HG03066 (cell line): ENCODE measurements around the gene TIMM10B.

ENCODE experiments used
- ATAC-seq: cut with Tn5 transposase; IDR thresholded peaks from one replicate; pipeline ENCODE4 v1.9.1; 2021; ENCODE audit warnings: low read depth; ENCODE audit not compliant: unreplicated experiment

TIMM10B gene, protein sequence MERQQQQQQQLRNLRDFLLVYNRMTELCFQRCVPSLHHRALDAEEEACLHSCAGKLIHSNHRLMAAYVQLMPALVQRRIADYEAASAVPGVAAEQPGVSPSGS

DNA sequence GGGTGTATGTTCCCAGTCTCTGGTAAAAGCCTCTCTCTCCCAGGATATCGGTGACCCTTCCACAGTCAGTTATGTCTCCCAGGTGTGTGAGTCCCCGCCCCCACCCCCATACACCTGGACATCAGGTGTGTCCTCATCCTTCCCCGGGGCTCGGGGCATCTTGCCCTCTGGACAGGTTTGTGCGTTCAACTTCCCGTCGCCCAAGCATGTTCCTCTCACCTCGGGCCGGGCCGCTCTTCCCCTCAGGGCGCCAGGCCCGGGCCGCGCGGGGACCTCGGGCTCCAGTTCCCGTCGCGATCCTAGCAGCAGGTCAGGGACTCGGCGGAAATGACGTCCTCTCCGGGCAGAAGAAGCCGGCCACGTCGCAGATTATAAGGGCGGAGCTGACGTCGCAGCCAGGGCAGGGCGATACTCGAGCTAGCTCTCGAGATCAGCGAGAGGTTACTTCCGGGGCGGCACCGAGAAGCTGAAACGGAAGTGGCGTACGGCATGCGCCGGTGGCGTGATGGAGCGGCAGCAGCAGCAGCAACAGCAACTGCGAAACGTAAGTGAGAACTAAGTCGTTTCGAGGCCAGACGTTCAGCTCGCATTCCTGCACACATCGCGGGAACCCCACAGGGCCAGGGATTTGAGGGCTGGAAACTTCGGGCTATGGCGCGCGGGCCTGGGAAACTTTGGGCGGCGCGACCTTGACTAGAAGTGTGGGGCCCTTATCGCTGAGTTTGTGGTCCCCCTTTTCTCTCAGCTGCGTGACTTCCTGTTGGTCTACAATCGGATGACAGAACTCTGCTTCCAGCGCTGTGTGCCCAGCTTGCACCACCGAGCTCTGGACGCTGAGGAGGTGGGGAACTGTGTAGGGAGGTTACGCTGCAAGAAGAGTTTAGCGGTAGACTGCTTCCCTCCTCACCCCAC, at the start of gene TIMM10B, which contains the start of gene ARFIP2:
Gene TIMM10B, plus strand, starts transcription at position 490 of the 912 bp plus-strand sequence. Its CDS starts 16 bp downstream, at position 506.
Gene ARFIP2, minus strand, starts transcription at position 320 of the 912 bp plus-strand sequence. CDS start 910 bp downstream, outside the sequence.
- peak; percentile 99 for ATAC-seq

DNA sequence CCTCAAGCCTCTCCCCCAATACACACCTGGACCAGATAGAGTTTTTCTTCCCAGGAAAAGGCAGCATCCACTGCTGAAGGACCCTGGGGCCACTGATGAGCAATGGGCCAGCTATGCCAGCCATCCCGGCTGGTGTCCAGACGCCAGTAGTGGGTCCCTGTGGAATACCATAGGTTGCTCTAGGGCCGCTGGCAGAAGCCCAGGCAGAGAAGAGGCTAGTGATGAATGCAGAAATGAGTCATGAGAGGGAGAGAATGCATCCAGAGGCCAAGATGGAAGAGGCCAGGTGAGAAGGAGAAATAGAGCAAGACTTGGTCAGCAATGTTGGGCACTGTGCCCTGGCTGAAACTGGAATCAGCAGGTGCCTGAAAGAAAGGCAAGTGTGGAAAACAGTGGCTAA, 49.4 kb upstream of the TIMM10B start:
- no peak for ATAC-seq

DNA sequence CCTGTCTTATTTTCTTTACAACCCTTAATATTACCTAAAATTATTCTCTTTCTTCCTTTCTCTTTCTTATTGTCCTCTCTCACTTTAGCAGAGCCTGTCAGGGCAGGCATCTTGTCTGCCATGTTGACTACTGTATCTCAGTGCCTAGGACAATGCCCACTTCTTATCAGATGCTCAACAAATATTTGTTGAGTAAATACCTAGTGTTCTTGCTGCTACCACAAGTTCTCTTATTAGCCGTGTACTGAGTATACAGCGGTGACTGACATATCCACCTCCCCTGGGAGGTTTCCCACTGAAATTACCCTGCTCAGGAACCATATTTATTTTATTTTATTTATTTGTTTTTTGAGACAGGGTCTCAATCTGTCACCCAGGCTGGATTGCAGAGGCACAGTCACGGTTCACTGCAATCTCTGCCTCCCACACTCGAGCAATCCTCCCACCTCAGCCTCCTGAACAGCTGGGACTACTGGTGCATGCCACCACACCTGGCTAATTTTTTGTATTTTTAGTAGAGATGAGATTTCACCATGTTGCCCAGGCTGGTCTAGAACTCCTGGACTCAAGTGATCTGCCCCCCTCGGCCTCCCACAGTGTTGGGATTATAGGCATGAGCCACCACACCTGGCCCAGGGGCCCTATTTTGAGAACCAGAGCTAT, 47.2 kb upstream of the TIMM10B start:
- peak; percentile 52 for ATAC-seq

DNA sequence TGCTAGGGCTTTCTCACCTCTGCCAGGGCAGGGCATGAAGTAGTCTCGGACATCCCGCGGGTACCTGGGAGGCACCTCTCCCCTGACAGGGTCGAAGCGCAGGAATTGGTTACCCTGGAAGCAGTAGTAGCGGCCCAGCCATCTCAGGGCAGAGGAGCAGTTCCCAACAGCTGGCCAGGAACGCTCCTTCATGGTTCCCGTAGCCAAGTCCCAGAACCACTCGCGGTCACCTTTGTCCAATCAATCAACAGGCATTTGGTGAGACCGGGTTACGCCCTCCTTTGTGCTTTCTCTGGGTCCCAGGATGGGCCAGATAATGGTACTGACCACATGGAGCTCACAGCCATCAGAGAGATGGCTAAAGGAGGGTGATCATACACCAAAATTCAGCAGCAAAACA, 43.9 kb upstream of the TIMM10B start:
- no peak for ATAC-seq

DNA sequence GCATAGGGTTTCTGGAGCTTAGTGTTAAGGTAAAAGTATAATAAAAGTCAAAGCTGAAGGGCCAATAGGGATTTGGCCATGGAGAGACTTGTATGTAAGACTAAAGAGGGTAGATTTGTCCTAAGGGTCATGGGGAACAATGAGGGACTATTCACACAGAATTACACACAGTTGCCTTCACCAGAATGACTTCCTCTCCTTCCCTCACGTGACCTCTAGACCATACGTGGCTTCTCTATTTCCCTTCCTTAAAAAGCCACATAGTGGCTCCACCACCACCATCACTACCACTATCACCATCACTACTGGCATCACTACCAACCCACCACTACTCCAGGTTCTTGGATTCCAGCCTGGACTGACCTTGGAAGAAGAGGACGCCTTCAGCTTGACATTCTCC, 43.3 kb upstream of the TIMM10B start:
- no peak for ATAC-seq

DNA sequence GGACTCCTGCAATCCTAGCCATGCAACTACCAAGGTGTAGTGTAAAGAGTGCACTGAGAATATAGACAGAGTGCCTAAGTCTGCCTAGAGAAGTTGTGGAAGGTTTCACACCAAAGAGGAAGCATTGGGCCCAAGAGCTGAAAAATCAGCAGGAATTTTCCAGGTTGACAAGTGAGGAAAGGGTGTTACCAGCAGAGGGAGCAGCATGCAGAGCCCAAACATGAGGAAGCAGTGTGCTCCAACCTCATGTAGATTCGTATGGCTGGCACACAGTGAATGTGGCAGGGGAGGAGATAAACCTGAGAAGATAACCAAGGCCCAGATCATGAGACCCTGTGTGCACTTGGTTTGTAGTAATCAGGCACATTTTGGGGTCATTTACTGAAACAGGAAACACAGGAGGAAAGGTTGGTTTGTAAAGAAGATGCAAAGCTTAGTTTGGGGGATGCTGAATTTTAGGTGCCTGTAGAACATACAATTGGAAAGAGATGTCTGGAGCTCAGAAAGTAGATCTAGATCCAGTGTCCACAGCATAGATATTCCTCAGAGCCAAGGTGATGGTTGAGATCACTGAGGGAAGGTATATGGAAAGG, 42.2 kb upstream of the TIMM10B start:
- no peak for ATAC-seq

DNA sequence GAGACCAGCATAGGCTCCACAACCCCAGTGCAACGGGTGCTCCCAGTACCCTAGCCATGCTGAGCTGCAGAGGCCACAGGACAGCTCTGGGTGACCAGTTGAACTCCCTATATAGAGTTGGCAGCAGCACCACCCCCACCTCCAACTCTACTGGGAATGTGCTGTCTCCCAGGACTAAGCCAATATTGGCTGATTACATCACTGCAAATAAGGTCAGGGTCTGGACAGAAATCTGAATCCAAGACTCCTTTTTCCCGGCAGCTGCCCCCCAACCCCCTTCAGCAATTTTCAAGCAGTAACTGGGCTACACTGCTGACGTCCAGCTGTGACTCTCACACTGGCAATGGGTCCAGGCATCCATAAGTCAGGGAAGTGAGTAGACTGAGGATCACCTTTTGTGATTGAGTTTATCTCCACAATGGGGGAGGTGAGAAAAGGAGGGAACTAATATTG, 40.4 kb upstream of the TIMM10B start, which contains the start of gene HPX:
Gene HPX, minus strand, starts transcription at position 82 of the 453 bp plus-strand sequence. Its CDS starts 24 bp downstream, at position 58.
- ATAC-seq: no peak

DNA sequence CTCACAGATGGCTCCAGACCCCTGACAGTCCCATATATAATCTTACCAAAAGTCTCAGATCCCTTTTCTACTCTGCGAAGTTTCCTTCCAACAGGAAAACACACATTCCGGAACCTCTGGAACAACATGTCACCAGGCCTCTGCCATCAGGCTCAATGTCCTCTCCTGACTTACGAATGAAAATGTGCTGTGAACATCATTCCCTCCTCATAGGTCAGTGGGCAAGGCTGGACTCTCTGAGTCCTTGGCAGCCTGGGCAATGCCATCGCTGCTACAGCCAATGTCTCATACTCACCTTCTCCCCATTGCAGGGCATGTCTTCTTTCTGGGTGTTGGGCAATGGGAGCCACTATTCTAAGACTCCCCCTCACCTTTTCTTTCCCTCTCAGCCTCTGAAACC, 38.9 kb upstream of the TIMM10B start:
- ATAC-seq: no peak

DNA sequence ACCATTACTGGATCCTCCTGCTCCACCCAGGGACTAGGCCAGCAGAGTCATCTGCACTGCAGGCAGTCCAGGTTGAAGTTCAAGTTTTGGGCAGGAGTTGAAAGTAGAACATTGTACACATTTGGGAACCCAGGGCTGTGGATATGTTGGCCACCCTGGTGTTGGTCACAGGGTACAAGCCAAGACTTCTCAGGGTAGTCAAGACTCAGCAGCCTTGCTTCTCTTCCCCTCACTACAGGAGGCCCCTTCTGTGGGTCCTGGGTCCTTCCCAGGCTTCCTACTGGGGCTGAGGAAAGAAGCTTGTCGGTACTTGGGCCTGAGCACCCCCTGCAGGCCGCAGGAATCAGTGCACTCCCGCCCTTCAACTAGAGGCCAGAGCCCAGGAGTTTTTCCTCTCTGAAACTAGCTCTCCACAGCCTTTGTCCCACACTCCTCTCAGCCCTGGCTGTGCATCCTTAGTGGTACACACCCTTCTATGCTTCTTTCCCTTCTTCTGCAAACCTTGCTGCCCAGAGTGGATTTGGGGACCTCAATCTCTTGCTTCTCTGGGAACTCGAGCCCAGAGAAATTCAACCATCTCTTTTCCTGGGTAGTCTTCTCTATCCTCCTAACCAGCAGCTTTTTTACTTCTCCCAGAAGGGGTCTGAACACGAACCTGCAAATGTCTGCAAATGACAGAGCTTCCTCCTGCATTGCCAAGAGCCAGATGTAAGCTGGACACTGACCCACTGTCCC, 37.9 kb upstream of the TIMM10B start:
- ATAC-seq: peak; percentile 75

DNA sequence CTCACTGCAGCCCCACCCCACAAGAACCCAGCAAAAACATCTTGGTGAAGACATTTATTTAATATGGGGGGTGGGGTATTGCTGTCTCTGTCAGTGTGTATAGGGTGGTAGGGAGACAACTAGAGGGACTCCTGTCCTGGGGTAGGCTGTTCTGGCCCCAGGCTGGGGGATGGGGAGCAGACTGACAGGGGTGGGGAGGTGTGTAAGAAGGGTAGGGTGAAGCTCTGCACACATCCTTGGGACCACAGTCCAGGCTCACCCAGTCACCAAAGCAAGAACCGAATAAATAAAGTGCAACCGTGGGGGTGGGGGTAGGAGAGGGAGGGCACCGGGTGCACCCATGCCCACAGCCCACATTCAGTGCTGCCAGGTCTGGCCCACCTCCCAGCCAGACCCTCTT, 32.7 kb upstream of the TIMM10B start:
- ATAC-seq: no peak

DNA sequence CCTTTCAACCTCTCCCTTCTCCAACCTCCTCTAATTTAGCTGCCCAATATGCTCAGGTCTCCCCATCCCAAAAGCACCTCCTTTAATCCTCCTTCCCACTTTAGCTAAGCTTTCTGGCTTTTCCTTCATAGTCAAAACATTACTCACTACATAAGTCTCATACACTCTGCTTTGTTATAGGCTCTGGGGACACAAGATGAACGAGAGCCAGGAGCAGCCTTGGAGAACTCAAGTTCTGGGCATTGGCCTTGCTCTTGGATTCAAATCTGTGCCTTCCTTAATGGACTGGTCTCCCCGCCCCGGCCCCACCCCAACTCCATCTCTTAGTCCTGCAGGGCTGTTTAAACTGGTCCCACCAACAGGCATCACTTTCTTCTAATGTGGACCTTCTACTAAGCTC, 29.1 kb upstream of the TIMM10B start:
- no peak for ATAC-seq

DNA sequence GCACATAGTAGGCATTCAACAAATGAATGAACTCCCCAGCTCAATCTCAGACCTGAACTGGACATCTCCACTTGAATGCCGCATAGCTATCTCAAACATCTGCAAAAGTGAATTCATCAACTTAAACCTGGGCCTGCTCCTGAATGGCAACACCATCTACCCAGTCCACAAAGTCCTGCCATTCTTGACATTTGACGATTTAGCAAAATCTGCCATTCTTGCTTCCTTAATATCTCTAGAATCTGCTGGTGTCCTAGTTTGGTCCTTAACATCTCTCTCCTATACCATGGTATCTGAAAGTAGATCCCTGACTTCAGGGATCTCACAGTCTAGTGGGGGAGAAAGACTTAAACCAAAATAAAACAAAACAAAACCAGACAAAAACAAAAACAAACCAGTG, 28.1 kb upstream of the TIMM10B start:
- ATAC-seq: no peak

DNA sequence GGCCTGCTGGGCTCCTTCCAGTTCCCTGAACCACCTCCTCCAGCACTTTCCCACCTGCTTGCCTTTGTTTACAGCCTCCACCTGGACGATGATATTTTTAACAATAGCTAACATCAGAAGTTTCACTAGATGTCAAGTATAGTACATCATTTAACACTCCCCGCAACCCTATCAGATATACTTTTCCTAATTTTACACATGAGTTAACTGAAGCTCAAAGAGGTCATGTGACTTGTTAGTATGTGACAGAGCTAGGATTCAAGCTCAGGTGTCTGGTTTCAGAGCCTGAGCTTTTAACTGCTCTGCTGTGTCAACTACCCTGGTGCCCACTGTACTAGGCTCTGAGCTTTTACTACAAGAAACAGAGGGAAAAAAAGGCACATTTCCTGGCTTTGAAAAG, 26.2 kb upstream of the TIMM10B start:
- ATAC-seq: no peak

DNA sequence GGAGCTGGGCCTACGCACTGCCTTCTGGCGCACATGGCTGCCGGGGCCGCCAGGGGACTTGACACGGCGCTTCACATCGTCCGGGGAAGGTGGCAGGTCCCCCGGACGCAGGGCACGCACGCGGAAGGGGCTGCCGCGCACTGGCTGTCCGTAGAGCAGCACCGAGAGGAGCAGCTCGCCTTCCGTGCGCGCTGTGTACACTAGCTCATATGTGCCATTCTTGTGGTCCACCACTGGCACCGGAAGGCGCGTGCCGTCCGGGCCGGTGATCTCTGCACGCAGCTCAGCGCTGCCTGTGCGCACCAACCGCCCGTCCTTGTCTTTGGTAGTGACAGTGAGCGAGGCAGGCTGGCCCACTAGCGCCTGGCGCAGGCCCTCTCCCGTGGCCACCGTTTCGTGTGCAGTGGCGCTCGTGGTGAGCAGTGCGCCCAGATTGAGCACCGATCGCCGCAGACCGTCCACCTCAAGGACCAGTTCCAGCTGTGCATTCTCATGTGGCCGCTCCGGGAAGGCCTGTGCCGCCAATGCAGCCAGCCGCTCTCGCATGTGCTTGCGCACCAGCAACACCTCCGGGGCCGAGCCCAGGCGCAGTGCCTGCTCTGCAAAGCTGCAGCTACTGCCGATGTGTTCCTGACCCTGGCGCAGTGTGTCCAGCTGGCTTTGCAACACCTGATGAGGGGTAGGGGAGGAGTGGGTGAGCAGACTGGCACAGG, 24.8 kb upstream of the TIMM10B start:
- no peak for ATAC-seq

DNA sequence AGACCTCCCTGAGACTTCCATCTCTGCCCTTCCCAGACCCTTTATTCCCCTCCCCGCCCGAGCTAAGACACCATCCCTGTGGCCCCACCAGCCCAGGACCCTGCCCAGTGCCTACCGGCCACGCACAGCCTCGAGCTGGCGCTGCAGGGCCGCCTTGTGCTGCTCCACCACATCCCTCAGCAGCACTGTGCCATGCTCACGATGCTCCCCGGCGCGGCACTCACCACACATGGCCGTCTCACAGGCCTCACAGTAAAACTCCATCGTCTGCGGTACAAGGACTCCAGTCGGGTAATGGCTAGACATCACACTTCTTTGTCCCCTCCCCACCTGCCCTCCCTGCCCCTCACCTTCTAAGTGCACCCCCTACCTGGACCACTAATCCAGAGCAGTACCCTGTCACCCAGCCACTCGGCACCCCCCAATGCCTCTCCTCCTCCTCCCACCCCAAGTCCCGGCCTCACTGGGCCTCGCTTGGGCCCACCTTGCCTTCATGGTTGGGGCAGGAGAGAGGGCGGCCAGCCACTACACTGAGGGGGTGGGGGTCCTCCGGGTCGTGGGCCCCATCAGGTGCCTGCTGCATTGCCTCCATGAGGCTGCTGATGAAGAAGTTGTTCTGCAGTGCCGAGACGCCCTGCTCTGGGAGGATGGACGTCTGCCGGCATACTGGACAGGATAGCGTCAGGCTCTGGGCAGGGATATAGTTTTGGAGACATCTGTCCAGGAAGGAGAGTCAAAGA, 23.6 kb upstream of the TIMM10B start:
- ATAC-seq: no peak

DNA sequence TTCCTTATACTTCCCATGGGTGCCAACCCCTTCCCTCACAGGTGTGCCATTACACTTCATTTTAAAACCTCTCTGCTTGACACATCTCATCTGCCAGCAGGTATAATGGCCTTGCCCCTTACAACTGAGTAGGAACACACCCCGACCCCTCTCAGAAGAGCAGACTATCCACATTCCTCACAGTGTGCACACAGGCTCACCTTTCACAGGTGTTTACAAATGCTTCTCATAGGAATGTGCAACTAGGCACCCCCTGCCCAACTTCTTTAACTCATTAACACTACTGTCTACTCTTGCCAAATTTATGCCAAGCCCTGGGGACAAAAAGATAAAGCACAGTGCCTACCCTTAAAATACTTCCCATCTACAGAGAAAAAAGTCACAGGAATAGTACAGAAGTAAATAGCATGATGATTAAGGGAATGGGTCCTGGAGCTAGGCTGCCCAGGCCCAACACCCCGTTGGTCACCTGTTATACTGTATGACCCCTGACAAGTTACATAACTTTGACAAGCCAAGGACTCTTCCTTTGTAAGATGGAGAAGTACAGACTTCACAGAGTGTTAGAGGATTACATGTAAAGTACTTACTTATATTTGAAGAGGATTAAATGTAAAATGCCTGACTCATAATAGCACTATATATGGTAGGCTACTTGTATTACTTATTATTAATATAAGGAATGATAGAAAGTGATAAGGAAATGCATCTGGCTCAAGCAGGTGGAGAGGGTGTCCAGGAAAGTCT, 22.8 kb upstream of the TIMM10B start:
- no peak for ATAC-seq

DNA sequence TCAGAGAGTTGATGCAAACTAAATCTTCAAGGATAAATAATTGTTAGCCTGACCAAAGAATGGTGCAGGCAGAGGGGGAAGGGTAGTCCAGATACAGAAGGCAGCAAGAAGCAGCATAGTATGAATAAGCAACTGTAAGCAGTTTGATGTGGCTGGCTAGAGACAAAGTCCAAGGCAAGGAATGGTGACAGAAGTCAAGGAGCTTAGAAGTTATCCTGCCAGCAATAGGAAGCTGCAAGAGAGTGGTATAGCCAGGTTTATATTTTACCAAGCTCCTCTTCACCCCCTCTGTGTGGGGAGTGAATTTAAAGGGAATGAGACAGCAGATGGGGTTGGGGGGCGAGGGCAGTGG, 22.2 kb upstream of the TIMM10B start:
- ATAC-seq: no peak

DNA sequence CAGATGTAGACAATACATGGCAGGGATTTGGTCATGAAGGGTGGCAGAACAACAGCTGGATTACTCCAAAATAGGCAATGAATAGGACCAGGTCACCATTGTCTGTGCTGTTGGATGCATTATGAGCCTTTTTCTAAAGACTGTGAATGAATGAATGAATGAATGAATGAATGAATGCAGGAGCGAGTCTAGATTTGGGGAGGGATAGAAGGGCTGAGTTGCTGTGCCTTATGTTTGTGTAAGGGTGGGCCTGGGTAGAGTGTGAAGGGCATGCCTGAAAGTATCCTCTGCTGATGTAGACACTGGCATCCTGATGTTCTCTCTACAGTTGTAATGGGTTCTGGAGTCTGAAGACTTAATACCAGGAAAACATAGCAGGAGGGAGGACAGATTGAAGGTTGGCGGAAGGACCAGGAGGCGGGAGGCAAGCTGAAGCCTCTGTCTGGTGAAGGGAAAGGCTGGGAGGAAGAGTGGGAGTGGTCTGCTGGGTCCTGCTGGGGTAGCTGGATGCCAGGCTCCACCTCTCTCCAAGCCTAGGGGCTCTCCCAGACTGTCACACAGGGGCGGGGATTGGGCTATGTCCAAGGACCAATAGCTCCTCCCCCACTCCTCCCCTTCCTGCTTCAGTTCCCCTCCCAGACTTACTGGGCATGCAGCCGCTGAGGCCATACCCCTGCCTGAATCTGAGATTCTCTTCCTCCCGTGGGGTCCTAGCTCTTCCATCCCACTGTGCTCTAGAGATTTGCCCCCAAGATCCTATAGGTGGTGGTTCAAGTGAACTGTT, 12.4 kb upstream of the TIMM10B start:
- peak; percentile 71 for ATAC-seq
